ENCODE data around the gene RDH5. TPM values are rescaled to one million over a fixed set of nuclear protein-coding genes. Genes with fewer than 3 reads are reported as not detected.

RDH5 gene
- total RNA-seq, 1 donor from 2014 or later, result 2.3 TPM

- H3K4me3 Mint-ChIP-seq (ENCODE audit: unreplicated experiment), result no peak overlapping the region
- peaks cover 17% of the 10 kb centered on the region for H3K27me3 Mint-ChIP-seq (ENCODE audit: low read depth)
- H3K4me1 Mint-ChIP-seq (ENCODE audit: low read depth), result peaks cover 14% of the 10 kb centered on the region
- no peak for TF ChIP-seq CTCF (IDR thresholded peaks at IDR 0.05)
- DNase-seq (ENCODE audit: low spot score), result peak; percentile 32
- H3K27ac Mint-ChIP-seq (ENCODE audit: unreplicated experiment), result no peak overlapping the region
- H3K36me3 Mint-ChIP-seq (ENCODE audit: low read depth), result peaks cover 3% of the 10 kb centered on the region
- H3K9me3 Mint-ChIP-seq (ENCODE audit: low read depth), result no peaks in the 10 kb centered on the region
These were observed 34.5 kb upstream of the RDH5 start for GRCh38 chr12:55685671-55686070.

- peak; percentile 35 for DNase-seq (ENCODE audit: low spot score)
- no peaks in the 10 kb centered on the region for H3K9me3 Mint-ChIP-seq (ENCODE audit: low read depth)
- no peak overlapping the region for H3K27ac Mint-ChIP-seq (ENCODE audit: unreplicated experiment)
- H3K27me3 Mint-ChIP-seq (ENCODE audit: low read depth), result peaks cover 17% of the 10 kb centered on the region
- TF ChIP-seq CTCF (IDR thresholded peaks at IDR 0.05), result no peak
- peaks cover 6% of the 10 kb centered on the region for H3K4me1 Mint-ChIP-seq (ENCODE audit: low read depth)
- H3K36me3 Mint-ChIP-seq (ENCODE audit: low read depth), result peaks cover 4% of the 10 kb centered on the region
- H3K4me3 Mint-ChIP-seq (ENCODE audit: unreplicated experiment), result no peak overlapping the region
These were observed 33.7 kb upstream of the RDH5 start for GRCh38 chr12:55686366-55687010.

GRCh38 chr12:55687746-55688145 lies 32.4 kb upstream of the RDH5 start:
- no peaks in the 10 kb centered on the region for H3K4me1 Mint-ChIP-seq (ENCODE audit: low read depth)
- no peaks in the 10 kb centered on the region for H3K9me3 Mint-ChIP-seq (ENCODE audit: low read depth)
- peaks cover 14% of the 10 kb centered on the region for H3K27me3 Mint-ChIP-seq (ENCODE audit: low read depth)
- no peak for TF ChIP-seq CTCF (IDR thresholded peaks at IDR 0.05)
- H3K36me3 Mint-ChIP-seq (ENCODE audit: low read depth), result peaks cover 4% of the 10 kb centered on the region
- H3K4me3 Mint-ChIP-seq (ENCODE audit: unreplicated experiment), result no peak overlapping the region
- H3K27ac Mint-ChIP-seq (ENCODE audit: unreplicated experiment), result no peak overlapping the region
- peak; percentile 53 for DNase-seq (ENCODE audit: low spot score)

GRCh38 chr12:55688716-55689655 lies 31.2 kb upstream of the RDH5 start:
- Mint-ChIP-seq H3K36me3 (ENCODE audit: low read depth) (peaks cover 7% of the 10 kb centered on the region), H3K27me3 (ENCODE audit: low read depth) (peaks cover 9% of the 10 kb centered on the region), H3K4me3 (ENCODE audit: unreplicated experiment) (no peak overlapping the region), H3K9me3 (ENCODE audit: low read depth) (no peaks in the 10 kb centered on the region), H3K27ac (ENCODE audit: unreplicated experiment) (no peak overlapping the region), H3K4me1 (ENCODE audit: low read depth) (no peaks in the 10 kb centered on the region)
- no peak for TF ChIP-seq CTCF (IDR thresholded peaks at IDR 0.05)
- DNase-seq (ENCODE audit: low spot score), result peak; percentile 75

GRCh38 chr12:55692631-55693322 lies 27.4 kb upstream of the RDH5 start:
- TF ChIP-seq CTCF (IDR thresholded peaks at IDR 0.05), result no peak
- DNase-seq (ENCODE audit: low spot score), result peak; percentile 68
- Mint-ChIP-seq H3K27me3 (ENCODE audit: low read depth) (no peaks in the 10 kb centered on the region), H3K27ac (ENCODE audit: unreplicated experiment) (no peak overlapping the region), H3K4me3 (ENCODE audit: unreplicated experiment) (no peak overlapping the region), H3K9me3 (ENCODE audit: low read depth) (no peaks in the 10 kb centered on the region), H3K4me1 (ENCODE audit: low read depth) (no peaks in the 10 kb centered on the region), H3K36me3 (ENCODE audit: low read depth) (peaks cover 4% of the 10 kb centered on the region)
